SH-SY5Y (cell line): Measurements from ENCODE around the gene ENO3.

Experiments
- GATA2 ChIP-seq: IDR thresholded peaks from 2 replicates; pipeline ENCODE4 v1.6.1; 2011; ENCODE audit warnings: mild to moderate bottlenecking, low read depth, low read length
- GATA3 ChIP-seq: IDR thresholded peaks from 2 replicates; pipeline ENCODE4 v1.6.1; 2011; ENCODE audit warnings: low read depth, mild to moderate bottlenecking, low read length, moderate library complexity

The ENO3 gene

GRCh38 chr17:4971826-4972225 is 20.9 kb downstream of the ENO3 start:
- TF ChIP-seq GATA3 = no peak

- TF ChIP-seq GATA2 (no peak), GATA3 (no peak)
Observed at GRCh38 chr17:4972322-4972721, 21.4 kb downstream of the ENO3 start.

- TF ChIP-seq GATA3 = no peak
- TF ChIP-seq GATA2 = no peak
Observed at GRCh38 chr17:4972752-4973151, 21.8 kb downstream of the ENO3 start.

GRCh38 chr17:4973256-4974114 is 22.6 kb downstream of the ENO3 start:
- TF ChIP-seq GATA3 (no peak), GATA2 (no peak)

- TF ChIP-seq GATA2 (no peak), GATA3 (no peak)
Observed at GRCh38 chr17:4974115-4974670, 23.3 kb downstream of the ENO3 start.

GRCh38 chr17:4978726-4979125 is 27.8 kb downstream of the ENO3 start:
- no peak for TF ChIP-seq GATA2
- no peak for TF ChIP-seq GATA3

DNA sequence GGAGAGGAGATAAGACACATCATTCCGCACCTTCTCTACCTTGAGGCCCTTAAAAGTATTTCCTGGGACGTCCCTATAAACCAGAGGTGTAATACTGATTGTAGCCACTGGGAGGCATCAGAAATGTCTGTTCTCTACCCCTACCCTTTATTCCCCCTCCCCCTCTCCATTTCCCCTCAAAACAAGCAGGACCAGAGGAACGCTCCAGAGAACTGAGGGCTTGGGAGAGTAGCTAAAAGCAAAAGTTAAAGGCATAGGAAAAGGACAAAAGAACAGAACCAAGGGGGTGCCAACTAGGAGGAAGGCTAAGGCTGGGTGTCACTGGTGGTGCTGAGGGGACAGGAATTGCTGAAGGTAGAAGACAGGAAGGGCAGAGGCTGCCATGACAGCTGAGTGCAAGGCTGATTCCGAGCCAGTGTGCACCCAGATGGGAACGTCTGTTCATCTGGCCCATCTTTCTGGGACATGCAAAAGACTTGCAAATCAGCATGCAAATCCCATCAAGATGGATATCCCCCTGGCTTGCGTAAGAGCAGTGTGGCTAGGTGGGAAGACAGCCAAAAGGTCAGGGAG is 29.8 kb downstream of the ENO3 start:
- TF ChIP-seq GATA3 (no peak), GATA2 (no peak)

DNA sequence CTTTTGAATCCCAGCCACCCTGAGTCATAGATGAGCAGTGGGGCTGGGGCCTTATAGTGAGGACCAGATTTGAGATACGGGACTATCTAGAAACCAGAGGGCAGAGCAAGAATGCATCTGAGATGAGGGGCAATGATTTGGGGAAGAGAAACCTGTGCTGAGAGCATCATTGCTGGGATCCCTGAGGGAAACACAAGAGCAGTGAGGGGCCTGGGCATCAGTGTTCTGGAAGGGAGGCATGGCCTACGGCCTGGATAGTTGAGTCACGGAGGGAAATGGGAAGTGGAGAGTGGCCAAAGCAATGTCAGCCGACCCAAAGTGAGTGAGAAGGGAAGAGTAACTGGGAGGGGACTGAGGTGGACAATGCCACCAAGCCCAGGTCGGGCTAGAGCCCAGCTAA is 31.4 kb downstream of the ENO3 start:
- no peak for TF ChIP-seq GATA2

GRCh38 chr17:4986403-4986802 is 35.5 kb downstream of the ENO3 start:
- no peak for TF ChIP-seq GATA2
- TF ChIP-seq GATA3 = no peak

GRCh38 chr17:4986951-4987766 is 36.2 kb downstream of the ENO3 start, which contains the start of gene CAMTA2:
CAMTA2 (minus strand) TSS chr17:4987675; CDS start chr17:4986222, 1,453 bp downstream.
- TF ChIP-seq GATA2 (no peak), GATA3 (no peak)

- TF ChIP-seq GATA2 (no peak), GATA3 (no peak)
Observed at GRCh38 chr17:4987767-4988567, 37.0 kb downstream of the ENO3 start.

- TF ChIP-seq GATA3 (no peak), GATA2 (no peak)
Observed at GRCh38 chr17:4994081-4994595, 43.2 kb downstream of the ENO3 start.

DNA sequence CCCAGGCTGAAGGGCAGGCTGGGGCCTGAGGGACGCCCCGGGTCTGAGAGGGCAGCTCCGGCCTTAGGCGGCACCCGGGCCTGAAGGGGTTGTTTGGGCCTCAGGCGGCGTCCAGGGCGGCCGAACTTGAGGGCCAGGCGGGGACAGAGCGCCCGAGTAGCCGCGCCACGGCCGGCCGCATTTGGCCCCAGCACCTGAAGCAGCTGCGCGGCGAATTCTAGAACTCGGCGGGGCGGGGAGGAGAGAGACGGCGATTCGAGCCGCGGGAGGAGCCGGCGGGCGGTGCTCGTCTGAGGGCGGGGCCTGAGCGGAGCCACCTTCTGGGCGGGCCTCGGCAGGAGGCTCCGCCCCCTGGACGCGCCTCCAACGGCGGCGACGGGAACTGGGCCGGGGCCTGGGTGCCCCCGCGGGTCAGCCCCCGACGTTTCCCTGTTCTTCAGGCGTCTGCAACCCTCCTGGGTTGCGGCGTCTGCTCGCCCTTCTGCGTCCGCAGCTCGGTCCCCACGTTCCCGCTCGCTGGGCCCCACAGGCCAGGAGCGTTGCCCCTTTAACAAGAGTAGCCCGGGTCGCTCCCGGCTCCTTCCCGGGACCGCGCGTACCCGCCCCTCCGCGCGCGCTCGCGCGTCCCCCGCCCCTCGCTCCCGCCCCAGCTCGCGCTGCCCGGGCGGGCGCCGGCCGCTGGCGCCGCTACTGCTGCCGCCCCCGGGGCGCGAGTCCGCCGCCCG is 46.5 kb downstream of the ENO3 start, which contains the start of the genes INCA1 and KIF1C:
Gene INCA1, minus strand, starts transcription at position 221 of the 725 bp plus-strand sequence. CDS start 3,085 bp downstream, outside the sequence.
Gene KIF1C, plus strand, starts transcription at position 649 of the 725 bp plus-strand sequence. CDS start 2,297 bp downstream, outside the sequence.
- TF ChIP-seq GATA3 = no peak
- TF ChIP-seq GATA2 = no peak
